Fibroblast of skin of left quadriceps (primary cell): ENCODE measurements around the gene ITFG2.
"Not testable (repeated sequence)": the region's sequence is repeated elsewhere in the genome, so short reads cannot be mapped to it uniquely, and the experiment has no call there.

Experiments used
- DNase-seq, 2 experiments: peaks; one replicate each; pipeline ENCODE4 v3.0.0-alpha.2; 2013; ENCODE audit warnings: low read depth in 2 of 2

The ITFG2 gene

GRCh38 chr12:2863402-2863801 lies 50.9 kb downstream of the ITFG2 start:
- DNase-seq = not testable (repeated sequence)

- no peak for DNase-seq
Measured at GRCh38 chr12:2864198-2864597, 51.7 kb downstream of the ITFG2 start.

- DNase-seq = not testable (repeated sequence)
Measured at GRCh38 chr12:2868986-2869632, 56.6 kb downstream of the ITFG2 start.
